ENCODE results near the gene PSMD14.

The PSMD14 gene

GRCh38 chr2:161407597-161407996 is 99.4 kb downstream of the PSMD14 start:
- TF ChIP-seq CTCF (IDR thresholded peaks at IDR 0.05; ENCODE audit: insufficient read depth, missing control alignments): no peak
- FAIRE-seq (no peak), DNase-seq (ENCODE audit: insufficient read length, low spot score) (no peak)

- no peak for TF ChIP-seq CTCF (IDR thresholded peaks at IDR 0.05; ENCODE audit: insufficient read depth, missing control alignments)
- FAIRE-seq (no peak), DNase-seq (ENCODE audit: insufficient read length, low spot score) (no peak)
Measured at GRCh38 chr2:161409308-161409907, 101.2 kb downstream of the PSMD14 start.

- no peak for TF ChIP-seq CTCF (IDR thresholded peaks at IDR 0.05; ENCODE audit: insufficient read depth, missing control alignments)
- DNase-seq (ENCODE audit: insufficient read length, low spot score) (no peak), FAIRE-seq (no peak)
Measured at GRCh38 chr2:161412346-161412745, 104.1 kb downstream of the PSMD14 start.

- TF ChIP-seq CTCF (IDR thresholded peaks at IDR 0.05; ENCODE audit: insufficient read depth, missing control alignments): no peak
- DNase-seq (ENCODE audit: insufficient read length, low spot score) (no peak), FAIRE-seq (no peak)
Measured at GRCh38 chr2:161414042-161415033, 106.1 kb downstream of the PSMD14 start.

GRCh38 chr2:161415034-161415986 is 107.1 kb downstream of the PSMD14 start:
- no peak for TF ChIP-seq CTCF (IDR thresholded peaks at IDR 0.05; ENCODE audit: insufficient read depth, missing control alignments)
- DNase-seq (ENCODE audit: insufficient read length, low spot score) (no peak), FAIRE-seq (no peak)

- FAIRE-seq: peak; percentile 74
- TF ChIP-seq CTCF (IDR thresholded peaks at IDR 0.05; ENCODE audit: insufficient read depth, missing control alignments): no peak
- DNase-seq (ENCODE audit: insufficient read length, low spot score): no peak
Measured at GRCh38 chr2:161415987-161416707, 107.9 kb downstream of the PSMD14 start, which contains the start of gene TBR1. Gene TBR1 (plus strand): TSS chr2:161416297. CDS start chr2:161416411, 114 bp downstream.
